KMS-11 (cell line): Measurements from ENCODE around the gene ASCC3.

Experiments
- H2AFZ ChIP-seq: fragments of 200-600 bp; sonication (generic); 2 replicates; pipeline ENCODE4 v1.6.1; 2016; ENCODE audit warnings: antibody characterized with exemption, mixed run types, low read depth
- H3K27ac ChIP-seq: fragments of 200-600 bp; sonication (generic); 2 replicates; pipeline ENCODE4 v1.6.1; 2016; ENCODE audit warnings: mild to moderate bottlenecking, mixed run types
- H3K27me3 ChIP-seq: fragments of 200-600 bp; sonication (generic); 2 replicates; pipeline ENCODE4 v1.6.1; 2017; ENCODE audit warnings: mild to moderate bottlenecking, low read depth, mixed run types, moderate library complexity; ENCODE audit not compliant: insufficient read depth
- H3K36me3 ChIP-seq: fragments of 200-600 bp; sonication (generic); 2 replicates; pipeline ENCODE4 v1.6.1; 2017; ENCODE audit warnings: mild to moderate bottlenecking, mixed run types; ENCODE audit not compliant: insufficient read depth
- H3K4me1 ChIP-seq: fragments of 200-600 bp; sonication (generic); 2 replicates; pipeline ENCODE4 v1.6.1; 2016; ENCODE audit warnings: mild to moderate bottlenecking, low read depth, mixed run types; ENCODE audit not compliant: poor library complexity, severe bottlenecking
- H3K4me2 ChIP-seq: fragments of 200-600 bp; sonication (generic); 2 replicates; pipeline ENCODE4 v1.7.0; 2016; ENCODE audit warnings: mild to moderate bottlenecking, mixed run types
- H3K4me3 ChIP-seq: fragments of 200-600 bp; sonication (generic); IDR thresholded peaks from 2 replicates; pipeline ENCODE4 v1.6.1; 2017; ENCODE audit warnings: low read depth, low read length, mixed read lengths; ENCODE audit not compliant: insufficient read depth
- H3K79me2 ChIP-seq: fragments of 200-600 bp; sonication (generic); 2 replicates; pipeline ENCODE4 v1.6.1; 2016; ENCODE audit warnings: low read depth, mixed run types; ENCODE audit not compliant: insufficient read depth
- H3K9ac ChIP-seq: fragments of 200-600 bp; sonication (generic); 2 replicates; pipeline ENCODE4 v1.6.1; 2016; ENCODE audit warnings: mild to moderate bottlenecking, mixed run types
- H4K20me1 ChIP-seq: fragments of 200-600 bp; sonication (generic); 2 replicates; pipeline ENCODE4 v1.6.1; 2016; ENCODE audit warnings: mild to moderate bottlenecking, mixed run types; ENCODE audit not compliant: insufficient read depth
- TF ChIP-seq, protein P1 (sequence below): fragments of 200-600 bp; sonication (generic); conservative IDR thresholded peaks from 2 replicates; pipeline ENCODE4 v1.6.1; 2017; ENCODE audit warnings: low read depth, mild to moderate bottlenecking, antibody characterized with exemption, low read length, moderate library complexity, mixed read lengths

Gene ASCC3

DNA sequence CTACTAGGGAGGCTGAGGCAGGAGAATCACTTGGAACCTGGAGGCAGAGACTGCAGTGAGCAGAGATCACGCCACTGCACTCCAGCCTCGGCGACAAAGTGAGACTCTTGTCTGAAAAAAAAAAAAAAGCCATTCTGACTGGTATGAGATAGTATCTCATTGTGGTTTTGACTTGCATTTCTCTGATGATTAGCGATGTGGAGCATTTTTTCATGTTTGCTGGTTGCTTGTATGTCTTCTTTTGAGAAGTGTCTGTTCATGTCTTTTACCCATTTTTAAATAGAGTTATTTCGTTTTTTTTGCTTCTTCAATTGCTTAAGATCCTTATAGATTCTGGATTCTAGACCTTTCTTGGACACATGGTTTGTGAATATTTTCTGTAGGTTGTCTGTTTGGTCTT, 312.9 kb downstream of the ASCC3 start:
- no peak overlapping the region for H2AFZ ChIP-seq
- TF ChIP-seq, protein P1, sequence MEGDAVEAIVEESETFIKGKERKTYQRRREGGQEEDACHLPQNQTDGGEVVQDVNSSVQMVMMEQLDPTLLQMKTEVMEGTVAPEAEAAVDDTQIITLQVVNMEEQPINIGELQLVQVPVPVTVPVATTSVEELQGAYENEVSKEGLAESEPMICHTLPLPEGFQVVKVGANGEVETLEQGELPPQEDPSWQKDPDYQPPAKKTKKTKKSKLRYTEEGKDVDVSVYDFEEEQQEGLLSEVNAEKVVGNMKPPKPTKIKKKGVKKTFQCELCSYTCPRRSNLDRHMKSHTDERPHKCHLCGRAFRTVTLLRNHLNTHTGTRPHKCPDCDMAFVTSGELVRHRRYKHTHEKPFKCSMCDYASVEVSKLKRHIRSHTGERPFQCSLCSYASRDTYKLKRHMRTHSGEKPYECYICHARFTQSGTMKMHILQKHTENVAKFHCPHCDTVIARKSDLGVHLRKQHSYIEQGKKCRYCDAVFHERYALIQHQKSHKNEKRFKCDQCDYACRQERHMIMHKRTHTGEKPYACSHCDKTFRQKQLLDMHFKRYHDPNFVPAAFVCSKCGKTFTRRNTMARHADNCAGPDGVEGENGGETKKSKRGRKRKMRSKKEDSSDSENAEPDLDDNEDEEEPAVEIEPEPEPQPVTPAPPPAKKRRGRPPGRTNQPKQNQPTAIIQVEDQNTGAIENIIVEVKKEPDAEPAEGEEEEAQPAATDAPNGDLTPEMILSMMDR = no peak
- H3K27me3 ChIP-seq = no peaks in the 10 kb centered on the region
- no peaks in the 10 kb centered on the region for H3K4me1 ChIP-seq
- H3K4me3 ChIP-seq = no peak overlapping the region
- no peak overlapping the region for H3K4me2 ChIP-seq
- H3K27ac ChIP-seq = no peak overlapping the region
- no peaks in the 10 kb centered on the region for H4K20me1 ChIP-seq
- H3K36me3 ChIP-seq = no peaks in the 10 kb centered on the region
- H3K79me2 ChIP-seq = no peaks in the 10 kb centered on the region
- no peak overlapping the region for H3K9ac ChIP-seq

DNA sequence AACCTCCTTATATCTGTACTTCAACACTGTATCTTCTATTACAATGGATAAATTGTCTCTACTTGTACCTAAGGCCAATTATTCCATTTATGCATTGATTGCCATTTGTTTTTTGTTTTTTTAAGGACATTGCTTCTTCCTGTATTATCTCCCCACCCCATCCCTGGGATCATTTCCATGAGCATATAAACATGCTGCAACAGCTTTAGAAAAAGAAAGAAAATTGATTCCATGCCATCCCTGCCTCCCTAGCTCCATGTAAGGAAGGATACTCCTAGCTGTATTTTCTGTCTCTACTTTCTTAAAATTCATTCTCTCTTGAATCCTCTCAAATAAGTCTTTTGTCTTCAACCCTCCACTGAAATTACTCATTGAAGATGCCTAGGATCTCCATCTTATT, 314.6 kb downstream of the ASCC3 start:
- no peak overlapping the region for H2AFZ ChIP-seq

GRCh38 chr6:100565439-100566104, 315.6 kb downstream of the ASCC3 start:
- Histone ChIP-seq H3K79me2 (no peaks in the 10 kb centered on the region), H3K27ac (no peak overlapping the region), H2AFZ (no peak overlapping the region), H3K4me3 (no peak overlapping the region), H3K4me2 (no peak overlapping the region), H3K36me3 (no peaks in the 10 kb centered on the region), H4K20me1 (no peaks in the 10 kb centered on the region), H3K4me1 (no peaks in the 10 kb centered on the region), H3K9ac (no peak overlapping the region), H3K27me3 (no peaks in the 10 kb centered on the region)
- TF ChIP-seq, protein P1 = no peak

More for the DNA sequence above, 314.6 kb downstream of the ASCC3 start:
- Histone ChIP-seq H3K4me1 (no peaks in the 10 kb centered on the region), H3K4me2 (no peak overlapping the region), H3K4me3 (no peak overlapping the region), H3K79me2 (no peaks in the 10 kb centered on the region), H4K20me1 (no peaks in the 10 kb centered on the region), H3K9ac (no peak overlapping the region), H3K27ac (no peak overlapping the region), H3K36me3 (no peaks in the 10 kb centered on the region), H3K27me3 (no peaks in the 10 kb centered on the region)
- TF ChIP-seq, protein P1 = no peak

- Histone ChIP-seq H3K4me1 (no peaks in the 10 kb centered on the region), H3K27ac (no peak overlapping the region), H3K27me3 (no peaks in the 10 kb centered on the region), H4K20me1 (no peaks in the 10 kb centered on the region), H2AFZ (no peak overlapping the region), H3K79me2 (no peaks in the 10 kb centered on the region), H3K4me2 (no peak overlapping the region), H3K4me3 (no peak overlapping the region), H3K36me3 (no peaks in the 10 kb centered on the region), H3K9ac (no peak overlapping the region)
- TF ChIP-seq, protein P1 = no peak
Observed at GRCh38 chr6:100559859-100560258, 321.3 kb downstream of the ASCC3 start.
